Activated T-cell treated with anti-CD3 and anti-CD28 coated beads for 1 hour (primary cell): ENCODE results near the gene SSH3.
"Not testable (repeated sequence)": the region's sequence is repeated elsewhere in the genome, so short reads cannot be mapped to it uniquely, and the experiment has no call there.

Experiments used
- DNase-seq: peaks from one replicate; pipeline ENCODE4 v3.0.0-alpha.2; 2020; ENCODE audit warnings: low read depth

Gene SSH3

DNA sequence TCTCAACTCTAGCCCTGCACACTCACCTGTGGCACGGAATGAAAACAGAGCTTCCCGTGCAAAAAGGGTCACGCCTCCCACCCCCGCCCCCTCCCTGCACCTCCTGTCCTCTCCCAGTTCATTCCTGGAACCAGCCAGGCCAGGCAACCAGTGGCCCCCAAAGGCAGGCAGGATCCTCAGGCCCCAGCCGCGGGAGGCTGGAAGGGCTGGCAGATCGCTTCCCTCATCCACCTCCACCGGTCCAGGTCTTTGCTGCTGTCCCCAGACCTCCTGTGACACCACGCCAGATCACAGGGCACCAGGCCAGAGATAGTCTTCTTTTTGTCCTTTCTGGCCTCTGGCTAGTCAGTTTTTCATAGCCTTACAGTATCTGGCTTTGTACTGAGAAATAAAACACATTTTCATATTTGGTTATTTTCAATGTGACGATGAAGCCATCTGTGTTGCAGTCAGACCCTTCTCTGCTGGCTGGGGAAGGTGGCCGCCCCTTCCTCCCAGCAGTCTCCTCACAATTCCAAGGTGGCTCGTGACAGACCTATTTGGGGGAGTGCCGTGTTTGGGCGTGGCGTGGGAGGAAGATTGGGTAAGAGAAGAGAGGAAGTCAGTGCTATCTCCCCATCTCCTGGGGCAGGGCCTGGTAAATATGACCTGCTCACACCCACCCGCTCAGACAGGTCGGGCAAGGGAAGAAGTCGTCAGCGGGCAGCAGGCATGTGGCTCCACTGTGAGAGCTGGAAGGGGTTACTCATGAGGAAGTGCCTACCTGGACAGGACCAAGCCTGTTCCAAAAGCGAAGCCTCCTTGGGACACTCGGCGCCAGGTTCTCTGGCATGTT is 9.1 kb downstream of the SSH3 start:
- DNase-seq: peak; percentile 45

DNA sequence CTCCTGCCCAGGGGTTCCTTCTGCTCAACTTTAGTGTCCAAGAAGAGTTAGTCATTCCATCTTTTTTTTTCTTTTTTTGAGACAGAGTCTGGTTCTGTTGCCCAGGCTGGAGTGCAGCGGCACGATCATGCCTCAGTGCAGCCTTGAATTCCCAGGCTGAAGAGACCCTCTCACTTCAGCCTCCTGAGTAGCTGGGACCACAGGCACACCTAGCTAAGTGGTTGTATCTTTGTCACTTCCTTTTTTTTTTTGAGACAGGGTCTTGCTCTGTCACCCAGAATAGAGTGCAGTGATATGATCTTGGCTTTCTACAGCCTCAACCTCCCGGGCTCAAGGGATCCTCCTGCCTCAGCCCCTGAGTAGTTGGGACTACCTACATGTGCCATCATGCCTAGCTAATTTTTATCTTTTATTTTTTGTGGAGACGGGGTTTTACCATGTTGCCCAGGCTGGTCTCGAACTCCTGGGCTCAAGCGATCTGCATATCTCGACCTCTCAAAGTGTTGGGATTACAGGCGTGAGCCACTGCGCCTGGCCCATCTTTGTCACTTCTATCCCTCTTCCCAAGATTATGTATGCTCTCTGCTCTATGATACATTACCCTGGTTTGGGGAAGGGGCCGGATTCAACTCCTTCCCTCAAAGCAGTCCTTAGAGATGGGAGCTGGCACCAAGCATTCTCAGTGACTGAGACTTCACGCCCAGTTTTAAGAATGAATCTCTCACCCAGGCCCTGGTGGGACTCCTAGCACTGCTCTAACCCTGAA is 10.0 kb downstream of the SSH3 start:
- no peak for DNase-seq

DNA sequence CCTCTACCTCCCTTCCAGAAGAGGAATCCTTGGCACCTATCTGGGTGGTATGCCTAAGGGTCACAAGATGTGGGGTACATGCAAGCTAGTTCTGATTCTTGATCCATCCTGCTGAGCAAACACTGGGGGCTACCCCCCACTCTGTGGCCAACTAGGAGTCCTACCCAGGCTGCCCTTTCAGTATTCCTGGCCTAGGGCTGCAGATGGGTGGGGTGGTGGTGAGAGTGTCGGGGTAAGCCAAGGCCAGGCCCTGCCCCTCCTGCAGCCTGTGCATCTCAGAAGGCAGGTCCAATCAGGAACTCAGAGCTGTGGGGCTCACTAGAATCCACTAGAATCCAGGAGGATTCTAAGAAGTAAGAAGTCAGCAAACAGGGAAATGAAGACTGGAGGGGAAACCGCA is 10.9 kb downstream of the SSH3 start:
- DNase-seq: no peak

DNA sequence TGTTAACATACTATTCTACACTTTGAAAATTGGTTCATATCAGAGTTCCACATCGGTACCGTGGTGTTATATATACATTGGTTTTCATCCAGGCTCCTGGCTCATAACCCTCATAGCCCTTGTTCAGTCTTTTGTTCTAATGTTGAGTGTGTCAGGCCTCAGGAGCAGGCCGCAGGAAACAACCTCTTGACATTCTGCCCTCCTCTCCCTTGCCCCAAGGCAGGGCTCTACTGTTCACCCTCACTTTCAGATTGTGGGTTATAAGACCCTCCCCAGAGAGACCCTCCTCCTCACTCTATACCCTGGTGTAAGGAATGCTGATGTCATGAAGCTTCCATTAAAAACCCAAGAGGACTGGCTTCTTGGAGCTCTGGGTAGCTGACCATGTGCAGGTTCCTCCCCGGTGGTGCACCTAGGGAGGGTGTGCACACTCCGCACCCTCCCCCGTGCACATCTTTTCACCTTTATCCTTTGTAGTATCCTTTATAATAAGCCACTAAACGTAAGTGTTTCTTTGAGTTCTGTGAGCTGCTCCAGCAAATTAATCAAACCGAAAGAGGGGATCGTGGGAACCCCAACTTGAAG is 12.1 kb downstream of the SSH3 start:
- DNase-seq: no peak

DNA sequence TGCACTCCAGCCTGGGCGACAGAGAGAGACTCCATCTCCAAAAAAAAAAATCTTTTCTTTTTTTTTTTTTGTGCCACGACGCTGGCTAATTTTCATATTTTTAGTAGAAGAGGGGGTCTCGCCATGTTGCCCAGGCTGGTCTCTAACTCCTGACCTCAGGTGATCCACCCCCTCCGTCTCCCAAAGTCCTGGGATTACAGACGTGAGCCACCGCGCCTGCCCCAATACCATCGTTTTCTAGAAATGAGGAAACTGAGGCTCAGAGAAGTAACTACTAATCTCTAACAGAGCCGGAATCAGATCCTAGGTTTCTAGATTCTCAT is 13.5 kb downstream of the SSH3 start:
- DNase-seq: no peak

DNA sequence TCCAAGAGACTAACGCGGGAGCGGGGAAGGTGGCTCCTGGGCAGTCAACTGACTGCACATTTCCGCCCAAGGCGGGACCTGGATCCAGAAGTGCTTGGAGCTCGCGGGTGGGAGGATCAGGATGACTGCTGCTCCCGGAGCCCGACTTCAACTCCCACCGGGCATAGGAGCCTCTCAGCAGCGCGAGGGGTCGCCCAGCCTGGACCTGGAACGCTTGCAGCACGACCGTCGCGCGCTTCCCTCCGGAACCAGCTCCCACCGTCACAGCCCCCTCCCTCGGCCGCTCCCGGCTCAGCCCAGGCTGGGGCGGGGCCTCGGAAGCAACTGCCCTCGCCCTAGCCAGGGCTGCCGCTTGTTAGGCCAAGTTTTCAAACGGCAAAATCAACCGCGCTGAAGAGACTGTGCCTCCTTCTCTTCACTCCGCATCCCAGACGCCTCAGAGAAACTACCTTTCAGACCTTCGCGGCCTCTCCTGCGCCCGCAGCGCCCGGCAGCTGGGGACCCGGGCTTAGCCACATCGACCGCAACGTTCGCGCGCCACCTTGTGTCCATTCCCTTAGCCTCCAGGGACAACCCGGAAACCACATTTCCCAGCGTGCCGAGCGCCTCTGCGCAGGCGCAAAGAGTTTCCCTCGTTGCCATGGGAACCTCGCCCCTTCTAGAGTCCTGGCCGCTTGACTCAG is 14.0 kb downstream of the SSH3 start:
- DNase-seq: peak; percentile 99

DNA sequence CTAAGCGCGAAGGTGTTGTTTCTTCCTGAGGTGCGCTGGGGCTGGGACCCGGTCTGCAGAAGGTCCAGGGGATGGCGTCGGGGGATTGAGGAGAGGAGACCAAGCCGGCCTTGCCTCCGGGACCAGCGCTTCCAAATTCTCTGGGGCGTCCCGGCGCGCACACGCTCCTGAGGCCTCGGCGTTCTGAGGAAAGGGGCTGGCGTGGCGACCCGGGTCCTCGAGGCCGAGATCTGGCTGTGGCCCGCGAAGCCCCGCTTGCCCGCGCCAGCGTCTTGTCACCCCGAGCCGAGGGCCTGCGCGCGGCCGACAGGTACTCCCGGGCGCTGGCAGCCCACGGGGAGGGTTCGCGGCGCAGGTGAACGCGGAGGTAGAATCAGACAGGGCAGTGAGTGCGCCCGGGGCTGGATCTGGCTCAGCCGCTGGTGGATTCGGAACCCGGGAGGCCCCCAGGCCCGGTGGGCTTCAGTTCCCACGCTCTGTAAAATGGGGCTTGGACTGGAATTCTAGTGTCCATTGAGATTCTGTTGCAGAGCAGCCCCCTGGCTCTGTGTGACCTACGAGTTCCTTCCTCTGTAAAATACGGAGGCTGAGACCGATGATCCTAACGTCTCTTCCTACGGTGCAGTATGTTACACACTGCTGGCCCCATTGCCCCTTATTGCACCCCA is 14.7 kb downstream of the SSH3 start:
- DNase-seq: peak; percentile 23

DNA sequence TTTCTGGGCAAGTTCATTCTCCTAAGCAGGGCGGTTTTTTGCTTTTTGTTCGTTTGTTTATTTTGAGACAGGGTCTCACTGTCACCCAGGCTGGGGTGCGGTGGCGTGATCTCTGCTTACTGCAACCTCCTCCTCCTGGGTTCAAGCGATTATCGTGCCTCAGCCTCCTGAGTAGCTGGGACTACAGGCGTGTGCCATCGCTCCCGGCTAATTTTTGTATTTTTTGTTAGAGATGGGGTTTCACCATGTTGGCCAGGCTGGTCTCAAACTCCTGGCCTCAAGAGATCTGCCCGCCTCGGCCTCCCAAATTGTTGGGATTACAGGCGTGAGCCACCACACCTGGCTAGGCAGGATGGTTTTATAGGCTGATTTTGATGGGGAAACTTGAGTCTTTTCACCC is 15.5 kb downstream of the SSH3 start:
- DNase-seq: not testable (repeated sequence)

DNA sequence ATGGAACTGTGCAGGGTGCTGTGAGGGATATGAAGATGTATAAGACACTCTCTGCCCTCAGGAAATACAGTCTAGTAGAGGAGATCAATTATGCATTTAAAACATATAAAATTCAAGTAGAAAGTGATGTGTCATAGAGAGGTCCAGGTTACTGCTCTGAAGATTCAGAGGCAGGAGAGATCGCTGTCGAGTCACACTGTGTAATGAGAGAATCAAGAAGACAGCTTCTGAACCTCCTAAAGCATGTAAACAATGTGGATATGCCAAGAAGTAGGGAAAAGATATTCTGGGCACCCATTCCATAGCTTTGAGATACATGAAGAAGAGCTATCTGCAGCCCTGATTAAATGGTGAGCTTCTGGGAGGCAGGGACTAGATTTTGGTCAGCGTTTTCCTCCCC is 16.7 kb downstream of the SSH3 start:
- no peak for DNase-seq

DNA sequence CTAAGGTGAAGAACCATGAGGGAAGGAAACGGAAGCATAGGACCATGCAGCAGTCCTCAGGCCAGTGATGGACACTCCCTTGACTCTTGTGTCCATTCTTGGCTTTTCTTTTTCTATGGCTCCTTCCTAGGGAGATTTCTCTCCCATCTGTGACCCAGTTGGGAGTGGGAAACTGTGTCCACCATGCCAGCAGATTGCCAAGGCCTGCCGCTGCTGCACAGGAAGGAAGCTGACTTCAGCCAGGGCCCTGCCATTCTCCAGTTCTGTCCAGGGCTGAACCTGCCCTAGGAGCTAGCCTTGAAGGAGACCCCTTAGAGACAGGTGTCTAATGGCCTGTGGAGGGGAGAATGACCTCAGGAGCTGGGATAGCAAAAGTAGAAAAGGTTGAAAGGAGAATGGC is 17.4 kb downstream of the SSH3 start:
- DNase-seq: no peak

DNA sequence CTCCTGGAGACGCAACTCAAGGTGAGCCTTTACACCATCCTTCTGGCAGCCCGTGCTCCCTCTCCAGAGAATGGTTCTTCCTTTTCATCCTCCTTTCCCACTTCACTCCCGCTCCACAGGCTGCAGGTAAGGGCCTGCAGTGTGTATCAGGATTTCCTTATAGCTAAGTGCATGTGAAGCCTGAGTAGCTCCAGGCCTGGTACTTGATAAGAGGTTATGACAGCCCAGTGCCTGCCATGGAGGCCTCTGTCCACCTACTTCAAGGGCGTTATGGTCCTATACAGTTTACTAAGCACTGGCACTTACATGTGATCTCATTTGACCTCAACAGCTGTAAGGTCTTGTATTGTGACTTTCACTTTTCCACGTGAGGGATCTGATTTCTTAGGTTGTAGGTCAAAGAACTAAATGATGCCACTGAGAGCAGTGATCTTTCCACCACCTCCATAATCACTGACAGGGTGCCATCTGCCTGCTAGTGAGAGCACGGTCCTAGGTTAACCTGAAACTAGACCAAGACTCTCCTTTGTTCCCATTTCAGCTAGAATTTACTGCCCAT is 18.1 kb downstream of the SSH3 start:
- DNase-seq: no peak

DNA sequence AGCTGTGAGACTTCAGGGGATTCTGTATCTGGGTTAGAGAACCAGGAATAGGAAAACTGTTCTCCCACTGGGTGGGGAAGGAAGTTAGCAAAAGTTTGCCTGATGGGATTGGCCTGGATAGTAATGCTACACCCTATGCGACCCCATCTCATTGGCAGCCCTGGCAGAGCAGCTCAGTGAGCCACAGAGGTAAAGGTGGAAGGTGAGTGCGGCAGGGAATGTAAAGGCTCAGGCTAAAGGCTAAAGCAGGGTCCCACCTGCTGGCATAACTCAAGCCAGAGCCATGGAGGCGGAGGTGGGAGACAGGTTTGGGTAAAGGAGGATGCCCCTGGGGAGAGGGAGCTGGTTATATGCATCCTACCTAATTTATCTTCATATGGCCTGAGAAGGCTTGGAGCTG is 18.7 kb downstream of the SSH3 start:
- no peak for DNase-seq

DNA sequence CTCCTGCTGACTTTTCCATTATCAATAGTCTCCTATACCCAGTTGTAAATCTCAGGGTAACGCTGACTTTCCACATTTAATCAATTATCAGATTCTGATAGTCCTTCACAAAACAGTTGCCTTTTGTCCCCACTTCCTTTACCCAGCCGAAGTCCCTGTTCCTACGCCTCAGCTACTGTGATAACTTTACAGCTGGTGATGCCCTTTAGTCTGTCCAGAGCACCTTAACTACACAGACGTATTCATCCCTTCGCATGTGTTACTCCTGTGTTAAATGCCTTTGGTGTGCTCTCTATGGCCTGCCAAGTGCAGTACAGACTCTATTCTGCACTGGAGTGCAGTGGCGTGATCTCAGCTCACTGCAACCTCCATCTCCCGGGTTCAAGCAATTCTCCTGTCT is 20.2 kb downstream of the SSH3 start:
- DNase-seq: no peak

DNA sequence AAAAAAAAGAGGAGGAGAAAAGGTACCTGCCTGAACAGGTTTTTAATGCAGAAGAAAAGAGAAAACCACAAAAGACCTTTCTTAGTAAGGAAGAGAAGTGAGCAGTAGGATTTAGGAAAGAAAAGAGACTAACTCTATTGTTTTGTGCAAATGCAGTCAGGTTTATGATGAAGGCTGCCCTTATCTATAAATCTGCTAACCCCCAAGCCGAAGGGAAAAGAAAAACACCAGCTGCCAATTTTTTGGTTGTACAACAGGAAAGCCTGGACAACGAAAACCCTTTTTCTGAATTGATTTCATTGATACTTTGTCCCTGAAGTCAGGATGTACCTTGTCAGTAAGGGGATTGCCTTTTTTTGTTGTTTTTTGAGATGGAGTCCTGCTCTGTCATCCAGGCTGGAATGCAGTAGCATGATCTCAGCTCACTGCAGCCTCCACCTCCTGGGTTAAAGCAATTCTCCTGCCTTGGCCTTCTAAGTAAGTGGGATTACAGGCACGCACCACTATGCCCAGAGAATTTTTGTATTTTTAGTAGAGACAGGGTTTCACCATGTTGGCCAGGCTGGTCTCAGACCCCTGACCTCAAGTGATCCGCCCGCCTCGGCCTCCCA is 28.9 kb downstream of the SSH3 start:
- no peak for DNase-seq

DNA sequence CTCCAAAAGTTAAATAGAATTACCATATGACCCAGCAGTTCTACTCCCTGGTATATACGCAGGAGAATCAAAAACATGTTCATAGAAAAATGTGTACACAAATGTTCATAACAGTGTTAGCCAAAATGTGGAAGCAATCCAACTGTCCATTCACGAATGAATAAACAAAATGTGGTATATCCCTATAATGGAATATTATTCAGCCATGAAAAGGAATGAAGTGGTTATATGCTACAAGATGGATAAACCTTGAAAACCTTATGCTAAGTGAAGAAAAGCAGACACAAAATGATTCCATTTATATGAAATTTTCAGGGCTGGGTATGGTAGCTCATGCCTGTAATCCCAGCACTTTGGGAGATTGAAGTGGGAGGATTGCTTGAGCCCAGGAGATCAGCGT is 33.9 kb downstream of the SSH3 start:
- DNase-seq: no peak

DNA sequence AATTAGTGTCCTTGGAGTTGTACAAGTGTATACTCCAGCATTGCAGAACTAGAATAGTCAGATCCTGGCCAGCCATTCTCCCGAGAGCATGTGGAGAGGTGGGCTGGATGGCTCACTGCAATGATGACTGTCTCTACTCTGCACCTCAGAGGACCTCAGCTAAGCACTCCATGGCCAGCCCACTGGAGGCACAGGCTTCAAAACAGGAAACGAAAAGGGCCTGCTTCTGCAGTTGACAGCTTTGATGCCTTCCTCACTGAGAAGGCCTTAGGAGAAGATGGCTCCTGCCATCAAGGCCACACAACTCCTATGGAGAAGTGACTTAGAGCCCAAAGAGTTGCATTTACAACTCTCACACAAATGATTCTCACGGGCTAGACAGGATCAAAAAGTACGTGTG is 40.9 kb downstream of the SSH3 start:
- DNase-seq: no peak

DNA sequence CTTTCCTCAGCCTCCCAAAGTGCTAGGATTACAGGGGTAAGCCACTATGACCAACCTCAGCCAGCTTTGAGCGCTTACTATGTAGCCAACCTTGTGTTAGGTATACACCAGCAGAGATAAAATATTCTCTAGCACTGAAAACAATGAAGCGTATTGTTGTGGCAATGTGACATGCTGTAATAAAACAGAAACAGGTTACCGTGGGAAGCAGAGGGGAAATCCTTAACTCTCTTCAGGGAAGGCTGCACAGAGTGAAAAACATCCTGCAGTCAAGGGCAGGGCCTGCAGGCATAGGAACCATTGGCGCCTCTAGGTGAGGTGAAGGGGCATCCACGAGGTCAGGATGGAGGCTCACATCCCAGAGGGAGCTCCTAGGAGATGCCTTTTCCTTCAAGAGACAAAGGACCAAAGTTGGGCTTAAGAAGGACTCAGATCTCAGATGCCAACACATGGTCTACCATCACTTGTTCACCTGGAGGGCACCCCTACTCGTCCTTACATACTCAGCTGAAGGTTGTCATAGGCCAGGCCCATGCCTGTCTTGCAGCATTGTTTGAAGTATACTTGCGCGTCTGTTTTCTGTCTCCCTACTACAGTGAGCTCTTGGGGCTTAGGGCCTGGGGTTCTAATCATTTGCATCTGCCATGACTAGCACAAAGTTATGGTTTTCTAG is 42.1 kb downstream of the SSH3 start:
- no peak for DNase-seq

DNA sequence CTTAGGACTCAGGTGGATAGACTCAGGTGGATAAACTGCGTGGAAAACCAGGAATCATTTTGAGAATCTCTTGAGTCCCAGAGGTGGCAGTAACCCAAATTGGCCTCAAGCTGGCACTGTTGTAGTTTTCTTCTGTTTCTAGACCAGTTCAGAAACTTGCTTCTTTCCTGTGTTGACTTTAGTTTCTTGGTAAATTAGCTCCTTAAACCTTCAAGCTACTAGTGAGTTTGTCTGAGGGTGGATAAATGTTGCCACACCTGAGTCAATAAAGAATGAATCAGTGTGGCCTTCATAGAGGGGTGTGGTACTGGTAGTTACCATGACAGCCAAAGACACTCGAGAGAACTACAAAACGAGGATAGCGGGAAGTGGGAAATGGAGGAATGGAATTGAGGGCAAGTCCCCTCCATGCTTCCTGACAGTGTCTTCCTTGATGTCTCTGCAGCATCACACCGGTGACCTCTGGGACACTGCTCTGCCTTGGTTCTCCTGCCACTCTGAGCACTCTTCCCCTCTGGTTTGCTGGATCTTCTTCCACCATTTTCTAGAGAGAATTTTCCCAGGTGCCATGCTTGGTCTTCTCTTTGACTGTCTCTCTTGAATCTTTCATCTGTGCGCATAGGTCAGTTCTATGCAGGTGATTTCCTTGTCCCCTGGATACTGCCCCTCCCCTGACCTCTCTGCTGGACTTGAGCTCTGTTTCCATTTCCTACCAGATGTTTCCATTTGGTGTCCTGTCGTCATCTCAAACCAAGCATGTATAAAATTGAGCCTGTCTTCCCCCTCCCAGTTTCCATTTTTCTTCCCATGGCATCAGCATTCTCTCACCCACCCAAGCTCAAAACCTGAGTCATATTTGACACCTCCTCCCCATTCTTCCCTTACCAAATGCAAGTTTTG is 42.8 kb downstream of the SSH3 start:
- no peak for DNase-seq

DNA sequence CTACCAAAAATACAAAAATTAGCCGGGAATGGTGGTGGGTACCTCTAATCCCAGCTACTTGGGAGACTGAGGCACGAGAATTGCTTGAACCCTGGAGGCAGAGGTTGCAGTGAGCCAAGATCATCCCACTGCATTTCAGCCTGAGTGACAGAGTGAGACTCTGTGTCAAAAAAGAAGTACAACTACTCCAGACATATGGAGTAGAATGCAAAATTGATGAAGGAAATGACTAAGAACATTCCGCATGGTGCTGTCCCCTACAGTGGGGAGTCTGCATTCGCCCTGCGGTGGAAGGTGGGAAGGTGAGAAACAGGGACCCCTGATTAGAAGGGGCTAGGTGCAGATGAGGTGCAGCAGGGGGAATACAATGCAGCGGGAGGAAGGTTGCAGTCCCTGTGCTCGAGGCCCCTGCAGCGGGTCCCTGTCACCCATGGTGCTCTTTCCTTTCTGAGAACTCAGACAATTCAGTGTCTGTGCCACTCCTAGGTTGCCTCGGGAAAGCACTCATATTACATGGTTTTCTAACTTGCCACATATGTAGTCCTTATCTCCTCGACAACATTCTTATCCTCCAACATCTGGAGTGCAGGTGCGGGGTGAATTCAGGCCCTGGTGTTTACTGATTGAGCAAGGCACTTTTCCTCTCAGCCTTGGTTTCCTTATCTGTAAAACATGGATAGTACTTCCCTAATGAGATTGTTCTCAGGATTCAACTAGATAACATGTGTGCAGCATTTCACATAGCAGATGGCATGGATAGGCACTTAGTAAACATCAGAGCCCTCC is 44.8 kb downstream of the SSH3 start:
- no peak for DNase-seq
